Endodermal cell (in vitro differentiated cells): ENCODE results near the gene HOXB4. TPM values are rescaled to one million over a fixed set of nuclear protein-coding genes. Genes with fewer than 3 reads are reported as not detected.

Source experiments
- DNase-seq: peaks from one replicate; pipeline ENCODE4 v3.0.0-alpha.2; 2017
- H3K27ac ChIP-seq: 2 replicates; pipeline ENCODE4 v1.5.1; 2013; ENCODE audit warnings: mild to moderate bottlenecking, low read depth, low read length, moderate library complexity
- H3K27me3 ChIP-seq: 2 replicates; pipeline ENCODE4 v1.6.1; 2013; ENCODE audit warnings: mild to moderate bottlenecking, low read length, moderate library complexity; ENCODE audit not compliant: insufficient read depth, control insufficient read depth, poor library complexity, severe bottlenecking
- H3K36me3 ChIP-seq: 2 replicates; pipeline ENCODE4 v1.7.0; 2013; ENCODE audit warnings: mild to moderate bottlenecking, low read length, moderate library complexity; ENCODE audit not compliant: control insufficient read depth, insufficient read depth
- H3K4me1 ChIP-seq: one replicate; pipeline ENCODE4 v1.7.0; 2013; ENCODE audit warnings: low read length; ENCODE audit not compliant: control insufficient read depth, insufficient read depth
- H3K4me3 ChIP-seq: 2 replicates; pipeline ENCODE4 v1.5.1; 2013; ENCODE audit warnings: mild to moderate bottlenecking, low read length, moderate library complexity
- H3K9ac ChIP-seq: 2 replicates; pipeline ENCODE4 v1.6.1; 2013; ENCODE audit warnings: mild to moderate bottlenecking, low read length, moderate library complexity; ENCODE audit not compliant: poor library complexity, severe bottlenecking; ENCODE audit errors: extremely low read depth
- H3K9me3 ChIP-seq: 2 replicates; pipeline ENCODE4 v1.6.1; 2013; ENCODE audit warnings: mild to moderate bottlenecking, low read length, moderate library complexity; ENCODE audit not compliant: control insufficient read depth
- H3K27ac Mint-ChIP-seq: 2 replicates; pipeline ENCODE4 v1.8.0; 2020; ENCODE audit warnings: mixed read lengths
- H3K27me3 Mint-ChIP-seq: 2 replicates; pipeline ENCODE4 v1.8.0; 2021; ENCODE audit warnings: mild to moderate bottlenecking, mixed read lengths; ENCODE audit not compliant: insufficient read depth
- H3K36me3 Mint-ChIP-seq: 2 replicates; pipeline ENCODE4 v1.8.0; 2020; ENCODE audit warnings: low read depth, mixed read lengths
- H3K4me1 Mint-ChIP-seq: 2 replicates; pipeline ENCODE4 v1.8.0; 2020; ENCODE audit warnings: mixed read lengths
- H3K4me3 Mint-ChIP-seq: 2 replicates; pipeline ENCODE4 v1.8.0; 2020; ENCODE audit warnings: mild to moderate bottlenecking, moderate library complexity, mixed read lengths
- H3K9me3 Mint-ChIP-seq: 2 replicates; pipeline ENCODE4 v1.8.0; 2020; ENCODE audit warnings: mild to moderate bottlenecking, mixed read lengths
- WGBS, 2 experiments: methylation state at CpG; one replicate each; pipeline versions ENCODE4 v1.1.5 to v1.1.7; 2013; ENCODE audit warnings: missing lambda C conversion rate in 2 of 2, mixed read lengths in 1 of 2; ENCODE audit not compliant: insufficient coverage in 1 of 2, insufficient read length in 1 of 2; 5-methylcytosine and 5-hydroxymethylcytosine counted together
- total RNA-seq, 2 donors: library from RNA; stranded (reverse); fragmentation: NEBNext Ultra II Directional in 1 of 2; extraction: Animal tissue kit (Norgen Biotek cat#: 25700) in 1 of 2; gene quantifications; 2 replicates in 1 of 2; 3 replicates in 1 of 2; pipeline ENCODE4 v1.2.1, GENCODE V29; 2021
- TF ChIP-seq, protein P1 (sequence below): fragments of 200-600 bp; sonication (generic); conservative IDR thresholded peaks from 2 replicates; pipeline ENCODE4 v1.5.0; 2021; ENCODE audit warnings: antibody characterized with exemption, mild to moderate bottlenecking

Gene HOXB4
- total RNA-seq, 2 donors from 2014 or later, result not detected

DNA sequence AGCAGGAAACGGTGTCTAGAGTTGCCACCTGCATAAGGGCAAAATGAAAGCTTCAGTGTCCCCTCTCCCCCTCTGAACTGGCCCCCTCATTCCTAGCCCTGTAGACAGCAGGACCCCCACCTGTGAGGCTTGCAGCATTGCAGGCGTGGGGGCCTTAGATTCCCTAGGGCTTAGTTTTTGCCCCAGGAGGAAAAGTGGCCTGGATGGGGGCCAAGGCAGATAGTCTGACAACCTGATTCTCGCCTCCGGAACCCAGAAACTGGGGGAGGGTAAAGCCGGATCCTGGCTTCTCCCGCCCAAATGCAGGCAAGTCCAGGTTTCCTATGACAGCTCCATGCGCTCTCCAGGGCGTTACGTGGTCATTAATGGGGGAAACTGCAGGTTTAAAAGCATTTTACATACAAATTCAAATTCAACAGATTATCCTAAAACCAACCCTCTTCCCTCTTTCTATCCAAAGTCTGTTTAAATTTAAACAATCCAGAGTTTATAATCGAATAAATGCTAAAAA is 27.3 kb upstream of the HOXB4 start:
- peaks cover 100% of the 10 kb centered on the region for H3K27me3 Mint-ChIP-seq
- no peak for DNase-seq
- Histone ChIP-seq H3K9ac (no peak overlapping the region), H3K9me3 (peaks cover 16% of the 10 kb centered on the region), H3K4me3 (no peak overlapping the region), H3K36me3 (no peaks in the 10 kb centered on the region), H3K27me3 (peaks cover 100% of the 10 kb centered on the region), H3K4me1 (no peaks in the 10 kb centered on the region), H3K27ac (no peak overlapping the region)
- H3K9me3 Mint-ChIP-seq, result no peaks in the 10 kb centered on the region
- no peak overlapping the region for H3K27ac Mint-ChIP-seq
- H3K4me3 Mint-ChIP-seq, result no peak overlapping the region
- peaks cover under 1% of the 10 kb centered on the region for H3K4me1 Mint-ChIP-seq
- TF ChIP-seq, protein P1, sequence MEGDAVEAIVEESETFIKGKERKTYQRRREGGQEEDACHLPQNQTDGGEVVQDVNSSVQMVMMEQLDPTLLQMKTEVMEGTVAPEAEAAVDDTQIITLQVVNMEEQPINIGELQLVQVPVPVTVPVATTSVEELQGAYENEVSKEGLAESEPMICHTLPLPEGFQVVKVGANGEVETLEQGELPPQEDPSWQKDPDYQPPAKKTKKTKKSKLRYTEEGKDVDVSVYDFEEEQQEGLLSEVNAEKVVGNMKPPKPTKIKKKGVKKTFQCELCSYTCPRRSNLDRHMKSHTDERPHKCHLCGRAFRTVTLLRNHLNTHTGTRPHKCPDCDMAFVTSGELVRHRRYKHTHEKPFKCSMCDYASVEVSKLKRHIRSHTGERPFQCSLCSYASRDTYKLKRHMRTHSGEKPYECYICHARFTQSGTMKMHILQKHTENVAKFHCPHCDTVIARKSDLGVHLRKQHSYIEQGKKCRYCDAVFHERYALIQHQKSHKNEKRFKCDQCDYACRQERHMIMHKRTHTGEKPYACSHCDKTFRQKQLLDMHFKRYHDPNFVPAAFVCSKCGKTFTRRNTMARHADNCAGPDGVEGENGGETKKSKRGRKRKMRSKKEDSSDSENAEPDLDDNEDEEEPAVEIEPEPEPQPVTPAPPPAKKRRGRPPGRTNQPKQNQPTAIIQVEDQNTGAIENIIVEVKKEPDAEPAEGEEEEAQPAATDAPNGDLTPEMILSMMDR, result no peak
- 8 to 9% methylated on average over 9 to 10 of the region's 10 CpGs for WGBS, 2 experiments
- no peaks in the 10 kb centered on the region for H3K36me3 Mint-ChIP-seq

DNA sequence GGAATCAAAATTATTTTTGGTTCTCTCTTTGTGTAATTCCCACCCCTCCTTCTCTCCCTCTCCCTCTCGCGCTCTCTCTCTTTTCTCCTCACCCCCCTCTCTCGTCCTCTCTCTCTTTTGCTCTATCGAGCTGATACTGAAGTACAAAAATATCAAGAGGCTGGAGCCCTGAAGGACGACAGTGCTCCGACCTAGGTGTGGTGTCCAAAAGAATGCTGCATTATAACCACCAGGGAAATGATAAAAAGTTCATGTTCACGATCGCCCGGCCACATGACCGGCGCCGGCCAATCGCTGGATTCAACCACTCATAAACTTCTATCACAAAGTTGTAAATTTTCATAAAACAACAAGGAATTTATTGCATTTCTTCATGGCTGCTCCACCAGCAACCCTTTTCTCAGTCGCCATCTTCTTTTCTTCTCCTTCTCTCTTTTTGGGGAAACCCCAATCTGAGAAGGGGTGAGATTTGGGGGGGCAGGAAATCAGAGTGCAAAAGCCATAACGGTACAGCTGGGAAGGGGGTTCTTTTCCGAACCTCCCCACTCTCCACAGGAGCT is 26.7 kb upstream of the HOXB4 start, which contains the start of gene HOXB6:
Gene HOXB6 (minus strand): TSS at position 217 of the 560 bp plus-strand sequence. CDS start 6,836 bp downstream, outside the sequence.
- Mint-ChIP-seq H3K27ac (no peak within 1 kb of the TSS), H3K27me3 (peaks cover 100% of the 10 kb centered on the region), H3K4me3 (no peak within 1 kb of the TSS), H3K9me3 (no peaks in the 10 kb centered on the region), H3K4me1 (peaks cover 1% of the 10 kb centered on the region), H3K36me3 (no peaks in the 10 kb centered on the region)
- TF ChIP-seq, protein P1, result no peak
- no peaks in the 10 kb centered on the region for H3K4me1 ChIP-seq
- peaks cover 16% of the 10 kb centered on the region for H3K9me3 ChIP-seq
- peak within 1 kb of the TSS; percentile 24 for H3K27ac ChIP-seq
- DNase-seq, result no peak
- WGBS, 2 experiments, result 19 to 20% methylated on average over 12 to 16 of the region's 16 CpGs
- no peaks in the 10 kb centered on the region for H3K36me3 ChIP-seq
- H3K9ac ChIP-seq, result no peak within 1 kb of the TSS
- H3K4me3 ChIP-seq, result no peak within 1 kb of the TSS
- peaks cover 100% of the 10 kb centered on the region for H3K27me3 ChIP-seq

DNA sequence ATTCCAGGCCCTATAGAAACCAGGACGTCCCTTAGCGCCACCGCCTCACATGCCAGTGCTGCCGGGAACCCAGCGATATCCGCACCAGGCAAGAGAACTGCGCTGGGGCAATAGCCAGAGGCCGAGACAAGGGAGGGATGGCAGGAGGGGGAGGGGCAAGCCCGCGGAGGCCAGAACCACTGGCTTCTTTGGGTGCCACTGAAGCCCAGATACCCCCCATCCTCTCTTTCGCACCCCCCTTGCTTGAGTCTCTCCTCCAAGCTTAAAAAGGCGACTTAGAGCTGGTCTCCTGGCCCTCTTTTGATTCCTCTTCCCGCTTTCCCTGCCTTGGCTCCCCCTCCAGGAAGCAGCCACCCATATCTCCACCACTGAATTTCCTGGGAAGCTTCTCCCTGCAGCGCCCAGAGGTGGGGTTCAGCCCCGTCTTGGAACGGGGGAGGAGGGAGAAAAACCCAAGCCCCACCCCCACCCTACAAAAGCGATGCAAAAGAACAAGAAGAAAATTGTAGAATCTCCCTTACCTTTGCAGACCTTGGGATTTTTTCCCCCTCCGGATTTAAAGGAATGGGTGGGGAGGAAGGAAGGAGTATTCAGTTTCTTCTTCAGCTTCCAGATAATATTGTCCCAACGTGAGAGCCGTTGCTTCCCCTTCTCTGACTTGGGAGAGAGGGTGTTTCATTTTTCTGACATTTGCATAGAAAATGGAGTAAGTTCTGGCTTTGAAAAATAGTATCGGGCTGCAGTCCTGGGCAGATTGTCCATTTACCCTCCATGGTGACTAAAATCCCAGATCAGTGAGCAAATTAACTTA is 26.0 kb upstream of the HOXB4 start:
- no peak overlapping the region for H3K9ac ChIP-seq
- peaks cover 100% of the 10 kb centered on the region for H3K27me3 ChIP-seq

More for the DNA sequence above, 26.0 kb upstream of the HOXB4 start:
- peak; percentile 82 for DNase-seq
- Mint-ChIP-seq H3K4me1 (peaks cover 1% of the 10 kb centered on the region), H3K27ac (no peak overlapping the region), H3K9me3 (no peaks in the 10 kb centered on the region), H3K36me3 (no peaks in the 10 kb centered on the region), H3K4me3 (no peak overlapping the region), H3K27me3 (peaks cover 100% of the 10 kb centered on the region)
- WGBS, 2 experiments, result 5 to 9% methylated on average over 11 to 17 of the region's 21 CpGs
- no peaks in the 10 kb centered on the region for H3K36me3 ChIP-seq
- TF ChIP-seq, protein P1, result no peak
- no peak overlapping the region for H3K27ac ChIP-seq
- H3K9me3 ChIP-seq, result peaks cover 14% of the 10 kb centered on the region
- H3K4me1 ChIP-seq, result no peaks in the 10 kb centered on the region
- no peak overlapping the region for H3K4me3 ChIP-seq
